Neural cell (in vitro differentiated cells): ENCODE data around the gene TMEM219. TPM values are rescaled to one million over a fixed set of nuclear protein-coding genes. Genes with fewer than 3 reads are reported as not detected.

Source experiments
- H2AFZ ChIP-seq: fragments of 200-600, 300-800 bp; sonication (generic), shearing (Covaris generic); 2 replicates; pipeline ENCODE4 v1.6.0; 2014; ENCODE audit warnings: low read depth, mild to moderate bottlenecking, antibody characterized with exemption, low read length, moderate library complexity
- H3F3A ChIP-seq: fragments of 200-600 bp; shearing (Covaris generic); 2 replicates; pipeline ENCODE4 v1.6.1; 2016; ENCODE audit warnings: mild to moderate bottlenecking, moderate library complexity, mixed read lengths, antibody characterized with exemption, low read length; ENCODE audit not compliant: insufficient read depth, poor library complexity, severe bottlenecking
- H3K27ac ChIP-seq: fragments of 200-600, 300-800 bp; sonication (generic), shearing (Covaris generic); 2 replicates; pipeline ENCODE4 v1.5.1; 2014; ENCODE audit warnings: mild to moderate bottlenecking, low read length, moderate library complexity
- H3K27me3 ChIP-seq: fragments of 300-800, 200-600 bp; sonication (generic), shearing (Covaris generic); 2 replicates; pipeline ENCODE4 v1.6.0; 2014; ENCODE audit warnings: mild to moderate bottlenecking, low read depth, low read length, moderate library complexity; ENCODE audit not compliant: insufficient read depth
- H3K36me3 ChIP-seq: fragments of 300-800, 200-600 bp; sonication (generic), shearing (Covaris generic); 2 replicates; pipeline ENCODE4 v1.5.1; 2014; ENCODE audit warnings: mild to moderate bottlenecking, antibody characterized with exemption, low read length, moderate library complexity; ENCODE audit not compliant: insufficient read depth
- H3K4me2 ChIP-seq: fragments of 300-800, 200-600 bp; sonication (generic), shearing (Covaris generic); 2 replicates; pipeline ENCODE4 v1.6.0; 2014; ENCODE audit warnings: mild to moderate bottlenecking, low read length
- H3K4me3 ChIP-seq: fragments of 300-800, 200-600 bp; sonication (generic), shearing (Covaris generic); 2 replicates; pipeline ENCODE4 v1.5.1; 2014; ENCODE audit warnings: mild to moderate bottlenecking, low read length, moderate library complexity
- H3K79me2 ChIP-seq: fragments of 200-600 bp; shearing (Covaris generic); replicated peaks from 2 replicates; pipeline ENCODE4 v1.6.0; 2014; ENCODE audit warnings: mild to moderate bottlenecking, low read length, moderate library complexity; ENCODE audit not compliant: insufficient read depth
- H3K9ac ChIP-seq: fragments of 300-800, 200-600 bp; sonication (generic), shearing (Covaris generic); 2 replicates; pipeline ENCODE4 v1.6.1; 2016; ENCODE audit warnings: mild to moderate bottlenecking, low read length, mixed read lengths
- H3K9me2 ChIP-seq: fragments of 200-600 bp; shearing (Covaris generic); 2 replicates; pipeline ENCODE4 v1.6.1; 2016; ENCODE audit warnings: mild to moderate bottlenecking, low read length, mixed read lengths; ENCODE audit not compliant: insufficient read depth
- H3K9me3 ChIP-seq: fragments of 200-600, 300-800 bp; sonication (generic), shearing (Covaris generic); 2 replicates; pipeline ENCODE4 v1.6.1; 2016; ENCODE audit warnings: mild to moderate bottlenecking, mixed run types, low read length, moderate library complexity, mixed read lengths
- H4K20me1 ChIP-seq: fragments of 200-600 bp; shearing (Covaris generic); 2 replicates; pipeline ENCODE4 v1.6.1; 2016; ENCODE audit warnings: mild to moderate bottlenecking, mixed run types; ENCODE audit not compliant: insufficient read depth
- CTCF ChIP-seq: fragments of 450-650 bp; IDR thresholded peaks from 2 replicates; pipeline ENCODE4 v1.5.1; 2014; ENCODE audit warnings: antibody characterized with exemption, mild to moderate bottlenecking, moderate library complexity; ENCODE audit not compliant: poor library complexity, severe bottlenecking
- EP300 ChIP-seq: fragments of 450-650 bp; conservative IDR thresholded peaks from 2 replicates; pipeline ENCODE4 v1.6.1; 2014; ENCODE audit warnings: antibody characterized with exemption, mild to moderate bottlenecking, moderate library complexity; ENCODE audit not compliant: poor library complexity, severe bottlenecking
- EZH2 ChIP-seq: fragments of 200-600, 300-800 bp; shearing (Covaris generic), sonication (generic); IDR thresholded peaks from 2 replicates; pipeline ENCODE4 v1.6.1; 2014; ENCODE audit warnings: antibody characterized with exemption, low read length, borderline replicate concordance, mild to moderate bottlenecking; ENCODE audit not compliant: insufficient read depth, poor library complexity, severe bottlenecking
- MXI1 ChIP-seq: fragments of 450-650 bp; conservative IDR thresholded peaks from 2 replicates; pipeline ENCODE4 v1.6.1; 2014; ENCODE audit warnings: antibody characterized with exemption, mild to moderate bottlenecking; ENCODE audit not compliant: poor library complexity, severe bottlenecking
- POLR2AphosphoS5 ChIP-seq: IDR thresholded peaks from 2 replicates; pipeline ENCODE4 v1.6.1; 2012
- RAD21 ChIP-seq: fragments of 450-650 bp; conservative IDR thresholded peaks from 2 replicates; pipeline ENCODE4 v1.6.1; 2014; ENCODE audit warnings: antibody characterized with exemption, mild to moderate bottlenecking, moderate library complexity
- REST ChIP-seq: IDR thresholded peaks from 2 replicates; pipeline ENCODE4 v1.6.1; 2012; ENCODE audit warnings: borderline replicate concordance
- SMC3 ChIP-seq: fragments of 450-650 bp; conservative IDR thresholded peaks from 2 replicates; pipeline ENCODE4 v1.6.1; 2014; ENCODE audit warnings: antibody characterized with exemption, mild to moderate bottlenecking, moderate library complexity; ENCODE audit not compliant: poor library complexity
- TAF1 ChIP-seq: IDR thresholded peaks from 2 replicates; pipeline ENCODE4 v1.6.1; 2012; ENCODE audit warnings: low read depth
- polyA plus RNA-seq: library from polyadenylated mRNA; depleted of rRNA; stranded (reverse); fragments of >200 nt; gene quantifications from 2 replicates; pipeline ENCODE4 v1.2.3, GENCODE V29; 2014

The TMEM219 gene
- polyA plus RNA-seq, 1 donor from 2014 or later, result 154 TPM

GRCh38 chr16:29971304-29971703, 9.4 kb downstream of the TMEM219 start:
- H2AFZ ChIP-seq, result no peak overlapping the region
- no peaks in the 10 kb centered on the region for H3K36me3 ChIP-seq

GRCh38 chr16:29972500-29972899, 10.6 kb downstream of the TMEM219 start:
- Histone ChIP-seq H3K4me3 (no peak overlapping the region), H3K36me3 (no peaks in the 10 kb centered on the region), H3K9ac (no peak overlapping the region), H3K4me2 (no peak overlapping the region), H3K27ac (no peak overlapping the region), H3K9me3 (no peaks in the 10 kb centered on the region), H3F3A (no peaks in the 10 kb centered on the region), H3K27me3 (no peaks in the 10 kb centered on the region), H3K79me2 (peaks cover 36% of the 10 kb centered on the region), H4K20me1 (peaks cover 5% of the 10 kb centered on the region), H2AFZ (no peak overlapping the region), H3K9me2 (no peaks in the 10 kb centered on the region)
- no peak for TF ChIP-seq REST
- TF ChIP-seq SMC3, result no peak
- TF ChIP-seq CTCF, result no peak
- TF ChIP-seq POLR2AphosphoS5, result no peak
- TF ChIP-seq RAD21, result no peak
- TF ChIP-seq MXI1, result no peak
- no peak for TF ChIP-seq EZH2
- no peak for TF ChIP-seq EP300
- TF ChIP-seq TAF1, result no peak

More at GRCh38 chr16:29971304-29971703, 9.4 kb downstream of the TMEM219 start:
- Histone ChIP-seq H3K9me3 (no peaks in the 10 kb centered on the region), H4K20me1 (no peaks in the 10 kb centered on the region), H3K27me3 (no peaks in the 10 kb centered on the region), H3K4me2 (no peak overlapping the region), H3K9ac (no peak overlapping the region), H3K27ac (no peak overlapping the region), H3F3A (no peaks in the 10 kb centered on the region), H3K9me2 (no peaks in the 10 kb centered on the region), H3K4me3 (no peak overlapping the region), H3K79me2 (peaks cover 24% of the 10 kb centered on the region)
- TF ChIP-seq CTCF (no peak), SMC3 (no peak)
